Activated naive CD4-positive, alpha-beta T cell (primary cell): ENCODE results near the gene GJC2.
A peak's percentile ranks its signal among the peaks of the same experiment; 100 is the strongest.

ENCODE experiments used
- DNase-seq, 4 experiments: peaks; one replicate each; lab custom pipeline; 2025; lab: John Stamatoyannopoulos, UW

Gene GJC2

GRCh38 chr1:228114827-228115226 lies 34.9 kb upstream of the GJC2 start:
- no peak for DNase-seq

GRCh38 chr1:228117335-228117734 lies 32.4 kb upstream of the GJC2 start:
- DNase-seq = no peak

GRCh38 chr1:228118040-228118439 lies 31.7 kb upstream of the GJC2 start:
- no peak for DNase-seq

- no peak for DNase-seq
These were observed 29.4 kb upstream of the GJC2 start for GRCh38 chr1:228120351-228120750.

- no peak for DNase-seq
These were observed 28.8 kb upstream of the GJC2 start for GRCh38 chr1:228120857-228121489.

GRCh38 chr1:228122921-228123441 lies 26.7 kb upstream of the GJC2 start:
- DNase-seq = no peak

- no peak for DNase-seq
These were observed 26.2 kb upstream of the GJC2 start for GRCh38 chr1:228123505-228123904.

- no peak for DNase-seq
These were observed 24.5 kb upstream of the GJC2 start for GRCh38 chr1:228125185-228125584.

- no peak for DNase-seq
These were observed 18.0 kb upstream of the GJC2 start for GRCh38 chr1:228131766-228132165.

- no peak for DNase-seq
These were observed 15.1 kb upstream of the GJC2 start for GRCh38 chr1:228134591-228134990.

- DNase-seq = no peak
These were observed 12.8 kb upstream of the GJC2 start for GRCh38 chr1:228136901-228137300.

GRCh38 chr1:228139406-228139930 lies 10.3 kb upstream of the GJC2 start:
- DNase-seq = no peak

GRCh38 chr1:228139931-228140723 lies 9.6 kb upstream of the GJC2 start, which contains the start of gene GUK1:
GUK1 (plus strand) TSS chr1:228140279; CDS start chr1:228140303, 24 bp downstream.
- peak; percentile 99 to 100 (median 100) for DNase-seq

- no peak for DNase-seq
These were observed 9.0 kb upstream of the GJC2 start for GRCh38 chr1:228140724-228141225.

- DNase-seq = no peak
These were observed 8.3 kb upstream of the GJC2 start for GRCh38 chr1:228141226-228142044.

GRCh38 chr1:228142155-228142691 lies 7.5 kb upstream of the GJC2 start:
- no peak for DNase-seq

- no peak for DNase-seq
These were observed 7.0 kb upstream of the GJC2 start for GRCh38 chr1:228142701-228143136.

GRCh38 chr1:228143480-228144192 lies 6.1 kb upstream of the GJC2 start:
- DNase-seq = no peak

GRCh38 chr1:228144193-228144992 lies 5.3 kb upstream of the GJC2 start:
- no peak for DNase-seq

- no peak for DNase-seq
These were observed 4.8 kb upstream of the GJC2 start for GRCh38 chr1:228144993-228145343.
